Cortex of kidney (tissue), 1 donor: Measurements from ENCODE around the gene LACTB.

ENCODE experiments used
- DNase-seq: peaks from one replicate; lab custom pipeline; 2025; lab: John Stamatoyannopoulos, UW

Gene LACTB

GRCh38 chr15:63121382-63122001 is at the start of gene LACTB:
Gene LACTB, plus strand, starts transcription at chr15:63121861. Its CDS starts 11 bp downstream, at chr15:63121872.
- DNase-seq = peak; percentile 22

GRCh38 chr15:63072023-63072650 is 49.5 kb upstream of the LACTB start:
- no peak for DNase-seq

- DNase-seq = no peak
These were observed 48.8 kb upstream of the LACTB start for GRCh38 chr15:63072809-63073277.

GRCh38 chr15:63073497-63074172 is 48.0 kb upstream of the LACTB start:
- DNase-seq = no peak

GRCh38 chr15:63075015-63075983 is 46.4 kb upstream of the LACTB start:
- DNase-seq = no peak

- DNase-seq = no peak
These were observed 45.5 kb upstream of the LACTB start for GRCh38 chr15:63075984-63076713.

GRCh38 chr15:63076714-63077046 is 45.0 kb upstream of the LACTB start:
- no peak for DNase-seq

- DNase-seq = no peak
These were observed 43.7 kb upstream of the LACTB start for GRCh38 chr15:63077952-63078351.

GRCh38 chr15:63079947-63080626 is 41.6 kb upstream of the LACTB start:
- DNase-seq = no peak

- no peak for DNase-seq
These were observed 40.9 kb upstream of the LACTB start for GRCh38 chr15:63080634-63081250.

GRCh38 chr15:63082366-63082765 is 39.3 kb upstream of the LACTB start:
- no peak for DNase-seq

GRCh38 chr15:63083044-63083443 is 38.6 kb upstream of the LACTB start:
- DNase-seq = no peak

GRCh38 chr15:63083541-63083940 is 38.1 kb upstream of the LACTB start:
- no peak for DNase-seq

- DNase-seq = no peak
These were observed 36.9 kb upstream of the LACTB start for GRCh38 chr15:63084806-63085205.

GRCh38 chr15:63085289-63085688 is 36.4 kb upstream of the LACTB start:
- DNase-seq = no peak

GRCh38 chr15:63086271-63086670 is 35.4 kb upstream of the LACTB start:
- no peak for DNase-seq

- DNase-seq = no peak
These were observed 34.7 kb upstream of the LACTB start for GRCh38 chr15:63086947-63087346.

GRCh38 chr15:63088533-63089245 is 33.0 kb upstream of the LACTB start:
- DNase-seq = no peak

GRCh38 chr15:63089260-63090043 is 32.2 kb upstream of the LACTB start:
- DNase-seq = no peak
